ENCODE measurements around the gene PCDHA5.
"Not testable (repeated sequence)": the region's sequence is repeated elsewhere in the genome, so short reads cannot be mapped to it uniquely, and the experiment has no call there.

PCDHA5 gene

DNA sequence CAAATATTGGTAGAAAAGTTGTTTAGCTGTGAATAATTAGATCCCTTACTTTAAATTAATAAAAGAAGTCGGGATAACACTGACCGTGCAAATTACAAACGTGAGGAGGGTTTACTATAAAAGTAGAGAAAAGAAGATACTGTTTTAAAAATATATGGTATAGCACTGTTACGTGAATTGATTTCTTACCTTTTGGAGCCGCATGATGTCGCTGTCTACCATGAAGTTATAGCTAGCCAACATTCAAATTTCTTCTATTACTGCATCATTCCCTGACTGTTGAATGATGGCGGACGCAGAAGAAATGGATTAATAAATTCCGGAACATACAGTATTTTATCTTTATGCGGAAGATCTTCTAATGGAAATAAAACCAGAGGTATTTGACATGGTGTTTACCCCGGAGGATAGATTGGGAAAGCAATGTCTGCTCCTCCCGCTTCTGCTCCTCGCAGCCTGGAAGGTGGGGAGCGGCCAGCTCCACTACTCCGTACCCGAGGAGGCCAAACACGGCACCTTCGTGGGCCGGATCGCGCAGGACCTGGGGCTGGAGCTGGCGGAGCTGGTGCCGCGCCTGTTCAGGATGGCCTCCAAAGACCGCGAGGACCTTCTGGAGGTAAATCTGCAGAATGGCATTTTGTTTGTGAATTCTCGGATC lies 6.4 kb downstream of the PCDHA5 start, which contains the start of gene PCDHA6:
TSS of gene PCDHA6 (plus strand) at position 257 of the 658 bp plus-strand sequence. CDS start at position 389, 132 bp downstream.
- no peak for DNase-seq

DNA sequence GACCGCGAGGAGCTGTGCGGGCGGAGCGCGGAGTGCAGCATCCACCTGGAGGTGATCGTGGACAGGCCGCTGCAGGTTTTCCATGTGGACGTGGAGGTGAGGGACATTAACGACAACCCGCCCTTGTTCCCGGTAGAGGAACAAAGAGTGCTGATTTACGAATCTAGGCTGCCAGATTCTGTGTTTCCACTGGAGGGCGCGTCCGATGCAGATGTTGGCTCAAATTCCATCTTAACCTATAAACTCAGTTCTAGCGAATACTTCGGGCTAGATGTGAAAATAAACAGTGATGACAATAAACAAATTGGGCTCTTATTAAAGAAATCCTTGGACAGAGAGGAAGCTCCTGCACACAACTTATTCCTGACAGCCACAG lies 6.9 kb downstream of the PCDHA5 start:
- no peak for DNase-seq

DNA sequence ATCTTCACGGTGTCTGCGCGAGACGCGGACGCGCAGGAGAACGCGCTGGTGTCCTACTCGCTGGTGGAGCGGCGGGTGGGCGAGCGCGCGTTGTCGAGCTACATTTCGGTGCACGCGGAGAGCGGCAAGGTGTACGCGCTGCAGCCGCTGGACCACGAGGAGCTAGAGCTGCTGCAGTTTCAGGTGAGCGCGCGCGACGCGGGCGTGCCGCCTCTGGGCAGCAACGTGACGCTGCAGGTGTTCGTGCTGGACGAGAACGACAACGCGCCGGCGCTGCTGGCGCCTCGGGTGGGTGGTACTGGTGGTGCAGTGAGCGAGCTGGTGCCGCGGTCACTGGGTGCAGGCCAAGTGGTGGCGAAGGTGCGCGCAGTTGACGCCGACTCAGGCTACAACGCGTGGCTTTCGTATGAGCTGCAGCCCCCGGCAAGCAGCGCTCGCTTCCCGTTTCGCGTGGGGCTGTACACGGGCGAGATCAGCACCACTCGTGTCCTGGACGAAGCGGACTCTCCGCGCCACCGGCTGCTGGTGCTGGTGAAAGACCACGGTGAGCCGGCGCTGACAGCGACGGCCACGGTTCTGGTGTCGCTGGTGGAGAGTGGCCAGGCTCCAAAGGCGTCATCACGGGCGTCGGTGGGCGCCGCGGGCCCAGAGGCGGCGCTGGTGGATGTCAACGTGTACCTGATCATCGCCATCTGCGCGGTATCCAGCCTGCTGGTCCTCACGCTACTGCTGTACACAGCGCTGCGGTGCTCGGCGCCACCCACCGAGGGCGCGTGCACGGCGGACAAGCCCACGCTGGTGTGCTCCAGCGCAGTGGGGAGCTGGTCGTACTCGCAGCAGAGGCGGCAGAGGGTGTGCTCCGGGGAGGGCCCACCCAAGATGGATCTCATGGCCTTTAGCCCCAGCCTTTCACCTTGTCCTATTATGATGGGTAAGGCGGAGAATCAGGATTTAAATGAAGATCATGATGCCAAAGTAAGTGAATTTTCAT lies 8.4 kb downstream of the PCDHA5 start:
- DNase-seq = not testable (repeated sequence)

DNA sequence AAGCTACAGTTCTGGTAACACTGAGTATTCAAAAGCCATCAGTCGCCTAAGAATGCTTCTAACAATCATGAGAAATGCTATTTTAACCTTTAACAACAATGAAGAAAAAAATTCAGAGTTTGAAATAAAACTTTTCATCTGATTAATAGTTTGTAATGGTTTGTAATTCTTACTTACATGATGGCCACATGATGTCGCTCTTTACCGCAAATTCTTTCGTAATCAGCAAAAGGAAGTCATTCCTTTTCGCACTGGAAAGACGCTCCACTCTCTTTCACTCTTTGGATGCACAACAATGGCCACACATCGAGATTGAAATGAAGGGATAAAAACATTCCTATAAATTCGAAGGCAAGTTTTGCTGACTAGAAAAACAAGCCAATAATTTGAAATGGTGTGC lies 12.6 kb downstream of the PCDHA5 start, which contains the start of gene PCDHA7:
TSS of gene PCDHA7 (plus strand) at position 277 of the 400 bp plus-strand sequence. CDS start at position 392, 115 bp downstream.
- no peak for DNase-seq

DNA sequence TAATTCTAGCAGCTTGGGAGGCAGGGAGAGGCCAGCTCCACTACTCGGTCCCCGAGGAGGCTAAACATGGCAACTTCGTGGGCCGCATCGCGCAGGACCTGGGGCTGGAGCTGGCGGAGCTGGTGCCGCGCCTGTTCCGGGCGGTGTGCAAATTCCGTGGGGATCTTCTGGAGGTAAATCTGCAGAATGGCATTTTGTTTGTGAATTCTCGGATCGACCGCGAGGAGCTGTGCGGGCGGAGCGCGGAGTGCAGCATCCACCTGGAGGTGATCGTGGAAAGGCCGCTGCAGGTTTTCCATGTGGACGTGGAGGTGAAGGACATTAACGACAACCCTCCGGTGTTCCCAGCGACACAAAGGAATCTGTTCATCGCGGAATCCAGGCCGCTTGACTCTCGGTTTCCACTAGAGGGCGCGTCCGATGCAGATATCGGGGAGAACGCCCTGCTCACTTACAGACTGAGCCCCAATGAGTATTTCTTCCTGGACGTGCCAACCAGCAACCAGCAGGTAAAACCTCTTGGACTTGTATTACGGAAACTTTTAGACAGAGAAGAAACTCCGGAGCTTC lies 13.1 kb downstream of the PCDHA5 start:
- not testable (repeated sequence) for DNase-seq

DNA sequence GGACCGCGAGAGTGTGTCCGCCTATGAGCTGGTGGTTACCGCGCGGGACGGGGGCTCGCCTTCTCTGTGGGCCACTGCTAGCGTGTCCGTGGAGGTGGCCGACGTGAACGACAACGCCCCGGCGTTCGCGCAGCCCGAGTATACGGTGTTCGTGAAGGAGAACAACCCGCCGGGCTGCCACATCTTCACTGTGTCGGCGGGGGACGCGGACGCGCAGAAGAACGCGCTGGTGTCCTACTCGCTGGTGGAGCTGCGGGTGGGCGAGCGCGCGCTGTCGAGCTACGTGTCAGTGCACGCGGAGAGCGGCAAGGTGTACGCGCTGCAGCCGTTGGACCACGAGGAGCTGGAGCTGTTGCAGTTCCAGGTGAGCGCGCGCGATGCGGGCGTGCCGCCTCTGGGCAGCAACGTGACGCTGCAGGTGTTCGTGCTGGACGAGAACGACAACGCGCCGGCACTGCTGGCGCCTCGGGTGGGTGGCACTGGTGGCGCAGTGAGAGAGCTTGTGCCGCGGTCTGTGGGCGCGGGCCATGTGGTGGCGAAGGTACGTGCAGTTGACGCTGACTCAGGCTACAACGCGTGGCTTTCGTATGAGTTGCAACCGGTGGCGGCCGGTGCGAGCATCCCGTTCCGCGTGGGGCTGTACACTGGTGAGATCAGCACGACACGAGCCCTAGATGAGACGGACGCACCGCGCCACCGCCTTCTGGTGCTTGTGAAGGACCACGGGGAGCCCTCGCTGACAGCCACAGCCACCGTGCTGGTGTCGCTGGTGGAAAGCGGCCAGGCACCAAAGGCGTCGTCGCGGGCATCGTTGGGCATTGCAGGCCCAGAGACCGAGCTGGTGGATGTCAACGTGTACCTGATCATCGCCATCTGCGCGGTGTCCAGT lies 14.5 kb downstream of the PCDHA5 start:
- no peak for DNase-seq

DNA sequence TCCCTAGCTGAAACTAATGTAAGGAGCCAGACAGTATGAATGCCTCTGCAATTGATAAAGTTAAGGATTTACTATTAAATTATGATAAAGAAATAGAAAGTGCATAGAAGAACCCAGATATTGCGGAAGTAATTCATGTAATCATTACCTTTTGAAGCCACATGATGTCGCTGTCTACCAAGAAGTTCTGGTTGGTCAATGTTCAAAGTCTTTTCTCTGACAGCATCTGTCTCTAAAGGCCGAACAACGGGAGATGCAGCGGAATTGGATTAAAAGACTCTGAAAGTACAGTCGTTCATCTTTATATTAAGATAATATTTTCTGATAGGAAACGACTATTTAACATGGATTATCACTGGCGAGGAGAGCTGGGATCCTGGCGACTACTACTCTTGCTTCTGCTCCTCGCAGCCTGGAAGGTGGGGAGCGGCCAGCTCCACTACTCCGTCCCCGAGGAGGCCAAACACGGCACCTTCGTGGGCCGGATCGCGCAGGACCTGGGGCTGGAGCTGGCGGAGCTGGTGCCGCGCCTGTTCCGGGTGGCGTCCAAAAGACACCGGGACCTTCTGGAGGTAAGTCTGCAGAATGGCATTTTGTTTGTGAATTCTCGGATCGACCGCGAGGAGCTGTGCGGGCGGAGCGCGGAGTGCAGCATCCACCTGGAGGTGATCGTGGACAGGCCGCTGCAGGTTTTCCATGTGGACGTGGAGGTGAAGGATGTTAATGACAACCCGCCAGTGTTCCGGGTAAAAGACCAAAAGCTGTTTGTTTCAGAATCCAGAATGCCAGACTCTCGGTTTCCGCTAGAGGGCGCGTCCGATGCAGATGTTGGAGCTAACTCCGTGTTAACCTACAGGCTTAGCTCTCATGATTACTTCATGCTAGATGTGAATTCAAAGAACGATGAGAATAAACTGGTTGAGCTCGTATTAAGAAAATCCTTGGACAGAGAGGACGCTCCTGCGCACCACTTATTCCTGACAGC lies 19.9 kb downstream of the PCDHA5 start, which contains the start of gene PCDHA8:
TSS of gene PCDHA8 (plus strand) at position 210 of the 985 bp plus-strand sequence. CDS start at position 345, 135 bp downstream.
- no peak for DNase-seq

DNA sequence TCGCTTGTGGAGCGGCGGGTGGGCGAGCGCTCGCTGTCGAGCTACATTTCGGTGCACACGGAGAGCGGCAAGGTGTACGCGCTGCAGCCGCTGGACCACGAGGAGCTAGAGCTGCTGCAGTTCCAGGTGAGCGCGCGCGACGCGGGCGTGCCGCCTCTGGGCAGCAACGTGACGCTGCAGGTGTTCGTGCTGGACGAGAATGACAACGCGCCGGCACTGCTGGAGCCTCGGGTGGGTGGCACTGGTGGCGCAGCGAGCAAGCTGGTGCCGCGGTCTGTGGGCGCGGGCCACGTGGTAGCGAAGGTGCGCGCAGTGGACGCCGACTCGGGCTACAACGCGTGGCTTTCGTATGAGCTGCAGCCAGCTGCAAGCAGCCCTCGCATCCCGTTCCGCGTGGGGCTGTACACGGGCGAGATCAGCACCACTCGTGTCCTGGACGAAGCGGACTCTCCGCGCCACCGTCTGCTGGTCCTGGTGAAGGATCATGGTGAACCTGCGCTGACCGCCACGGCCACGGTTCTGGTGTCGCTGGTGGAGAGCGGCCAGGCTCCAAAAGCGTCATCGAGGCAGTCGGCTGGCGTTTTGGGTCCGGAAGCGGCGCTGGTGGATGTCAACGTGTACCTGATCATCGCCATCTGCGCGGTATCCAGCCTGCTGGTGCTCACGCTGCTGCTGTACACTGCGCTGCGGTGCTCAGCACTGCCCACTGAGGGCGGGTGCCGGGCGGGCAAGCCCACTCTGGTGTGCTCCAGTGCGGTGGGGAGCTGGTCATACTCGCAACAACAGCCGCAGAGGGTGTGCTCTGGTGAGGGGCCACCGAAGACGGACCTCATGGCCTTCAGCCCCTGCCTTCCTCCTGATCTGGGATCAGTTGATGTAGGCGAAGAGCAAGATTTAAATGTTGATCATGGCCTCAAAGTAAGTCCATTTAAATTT lies 21.7 kb downstream of the PCDHA5 start:
- no peak for DNase-seq

DNA sequence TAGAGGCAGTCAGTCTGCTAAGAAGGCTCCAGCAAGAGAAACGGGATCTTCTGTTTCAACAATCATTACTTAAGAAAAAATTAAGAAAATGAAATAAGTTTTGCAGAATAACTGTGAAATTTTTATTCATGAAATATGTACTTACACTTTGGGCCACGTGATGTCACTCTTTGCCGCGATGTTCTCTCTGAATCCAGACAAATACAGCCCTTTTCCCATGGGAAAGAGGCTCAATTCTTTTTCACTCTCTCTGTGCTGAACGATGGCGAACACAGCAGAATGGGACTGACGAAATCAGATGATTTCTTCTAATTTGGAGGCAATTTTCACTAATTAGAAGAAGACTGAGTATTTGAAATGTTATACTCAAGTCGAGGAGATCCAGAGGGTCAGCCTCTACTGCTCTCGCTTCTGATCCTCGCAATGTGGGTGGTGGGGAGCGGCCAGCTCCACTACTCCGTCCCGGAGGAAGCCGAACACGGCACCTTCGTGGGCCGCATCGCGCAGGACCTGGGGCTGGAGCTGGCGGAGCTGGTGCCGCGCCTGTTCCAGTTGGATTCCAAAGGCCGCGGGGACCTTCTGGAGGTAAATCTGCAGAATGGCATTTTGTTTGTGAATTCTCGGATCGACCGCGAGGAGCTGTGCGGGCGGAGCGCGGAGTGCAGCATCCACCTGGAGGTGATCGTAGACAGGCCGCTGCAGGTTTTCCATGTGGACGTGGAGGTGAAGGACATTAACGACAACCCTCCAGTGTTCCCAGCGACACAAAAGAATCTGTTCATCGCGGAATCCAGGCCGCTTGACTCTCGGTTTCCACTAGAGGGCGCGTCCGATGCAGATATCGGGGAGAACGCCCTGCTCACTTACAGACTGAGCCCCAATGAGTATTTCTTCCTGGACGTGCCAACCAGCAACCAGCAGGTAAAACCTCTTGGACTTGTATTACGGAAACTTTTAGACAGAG lies 27.0 kb downstream of the PCDHA5 start, which contains the start of gene PCDHA9:
TSS of gene PCDHA9 (plus strand) at position 244 of the 964 bp plus-strand sequence. CDS start at position 358, 114 bp downstream.
- not testable (repeated sequence) for DNase-seq

DNA sequence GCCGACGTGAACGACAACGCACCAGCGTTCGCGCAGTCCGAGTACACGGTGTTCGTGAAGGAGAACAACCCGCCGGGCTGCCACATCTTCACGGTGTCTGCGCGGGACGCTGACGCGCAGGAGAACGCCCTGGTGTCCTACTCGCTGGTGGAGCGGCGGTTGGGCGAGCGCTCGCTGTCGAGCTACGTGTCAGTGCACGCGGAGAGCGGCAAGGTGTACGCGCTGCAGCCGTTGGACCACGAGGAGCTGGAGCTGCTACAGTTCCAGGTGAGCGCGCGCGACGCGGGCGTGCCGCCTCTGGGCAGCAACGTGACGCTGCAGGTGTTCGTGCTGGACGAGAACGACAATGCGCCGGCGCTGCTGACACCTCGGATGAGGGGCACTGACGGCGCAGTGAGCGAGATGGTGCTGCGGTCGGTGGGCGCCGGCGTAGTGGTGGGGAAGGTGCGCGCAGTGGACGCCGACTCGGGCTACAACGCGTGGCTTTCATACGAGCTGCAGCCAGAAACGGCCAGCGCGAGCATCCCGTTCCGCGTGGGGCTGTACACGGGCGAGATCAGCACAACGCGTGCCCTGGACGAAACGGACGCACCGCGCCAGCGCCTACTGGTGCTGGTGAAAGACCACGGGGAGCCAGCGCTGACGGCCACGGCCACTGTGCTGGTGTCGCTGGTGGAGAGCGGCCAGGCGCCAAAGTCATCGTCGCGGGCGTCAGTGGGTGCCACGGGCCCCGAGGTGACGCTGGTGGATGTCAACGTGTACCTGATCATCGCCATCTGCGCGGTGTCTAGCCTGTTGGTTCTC lies 28.6 kb downstream of the PCDHA5 start:
- not testable (repeated sequence) for DNase-seq

DNA sequence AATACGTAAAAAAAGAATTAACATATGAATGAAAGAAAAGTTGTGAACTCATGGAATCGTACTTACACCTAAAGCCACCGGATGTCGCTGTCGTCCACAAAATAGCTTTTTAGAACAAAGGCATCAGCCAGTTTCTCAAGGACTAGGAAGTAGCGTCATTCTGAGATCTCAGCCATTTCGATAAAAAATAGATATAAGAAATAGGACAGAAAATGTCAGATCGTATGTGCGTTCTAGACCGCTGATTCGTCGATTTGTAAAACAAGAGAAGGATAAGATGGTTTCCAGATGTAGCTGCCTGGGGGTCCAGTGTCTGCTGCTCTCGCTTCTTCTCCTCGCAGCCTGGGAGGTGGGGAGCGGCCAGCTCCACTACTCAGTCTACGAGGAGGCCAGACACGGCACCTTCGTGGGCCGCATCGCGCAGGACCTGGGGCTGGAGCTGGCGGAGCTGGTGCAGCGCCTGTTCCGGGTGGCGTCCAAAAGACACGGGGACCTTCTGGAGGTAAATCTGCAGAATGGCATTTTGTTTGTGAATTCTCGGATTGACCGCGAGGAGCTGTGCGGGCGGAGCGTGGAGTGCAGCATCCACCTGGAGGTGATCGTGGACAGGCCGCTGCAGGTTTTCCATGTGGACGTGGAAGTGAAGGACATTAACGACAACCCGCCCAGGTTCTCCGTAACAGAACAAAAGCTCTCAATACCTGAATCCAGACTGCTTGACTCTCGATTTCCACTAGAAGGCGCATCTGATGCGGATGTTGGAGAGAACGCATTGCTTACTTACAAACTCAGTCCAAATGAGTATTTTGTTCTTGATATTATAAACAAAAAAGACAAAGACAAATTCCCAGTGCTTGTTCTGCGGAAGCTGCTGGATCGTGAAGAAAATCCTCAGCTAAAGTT lies 34.6 kb downstream of the PCDHA5 start, which contains the start of gene PCDHA10:
TSS of gene PCDHA10 (plus strand) at position 126 of the 903 bp plus-strand sequence. CDS start at position 278, 152 bp downstream.
- no peak for DNase-seq

DNA sequence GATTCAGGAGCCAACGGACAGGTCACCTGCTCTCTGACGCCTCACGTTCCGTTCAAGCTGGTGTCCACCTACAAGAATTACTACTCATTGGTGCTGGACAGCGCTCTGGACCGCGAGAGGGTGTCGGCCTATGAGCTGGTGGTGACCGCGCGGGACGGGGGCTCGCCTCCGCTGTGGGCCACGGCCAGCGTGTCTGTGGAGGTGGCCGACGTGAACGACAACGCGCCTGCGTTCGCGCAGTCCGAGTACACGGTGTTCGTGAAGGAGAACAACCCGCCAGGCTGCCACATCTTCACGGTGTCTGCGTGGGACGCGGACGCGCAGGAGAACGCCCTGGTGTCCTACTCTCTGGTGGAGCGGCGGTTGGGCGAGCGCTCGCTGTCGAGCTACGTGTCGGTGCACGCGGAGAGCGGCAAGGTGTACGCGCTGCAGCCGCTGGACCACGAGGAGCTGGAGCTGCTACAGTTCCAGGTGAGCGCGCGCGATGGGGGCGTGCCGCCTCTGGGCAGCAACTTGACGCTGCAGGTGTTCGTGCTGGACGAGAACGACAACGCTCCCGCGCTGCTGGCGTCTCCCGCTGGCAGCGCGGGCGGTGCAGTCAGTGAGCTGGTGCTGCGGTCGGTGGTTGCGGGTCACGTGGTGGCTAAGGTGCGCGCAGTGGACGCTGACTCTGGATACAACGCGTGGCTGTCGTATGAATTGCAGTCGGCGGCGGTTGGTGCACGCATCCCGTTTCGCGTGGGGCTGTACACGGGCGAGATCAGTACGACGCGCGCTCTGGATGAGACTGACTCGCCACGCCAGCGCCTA lies 36.0 kb downstream of the PCDHA5 start:
- no peak for DNase-seq

DNA sequence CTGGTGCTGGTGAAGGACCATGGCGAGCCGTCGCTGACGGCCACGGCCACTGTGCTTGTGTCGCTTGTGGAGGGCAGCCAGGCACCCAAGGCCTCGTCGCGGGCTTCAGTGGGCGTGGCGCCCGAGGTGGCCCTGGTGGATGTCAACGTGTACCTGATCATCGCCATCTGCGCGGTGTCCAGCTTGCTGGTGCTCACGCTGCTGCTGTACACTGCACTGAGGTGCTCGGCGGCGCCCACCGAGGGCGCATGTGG lies 36.5 kb downstream of the PCDHA5 start:
- no peak for DNase-seq

DNA sequence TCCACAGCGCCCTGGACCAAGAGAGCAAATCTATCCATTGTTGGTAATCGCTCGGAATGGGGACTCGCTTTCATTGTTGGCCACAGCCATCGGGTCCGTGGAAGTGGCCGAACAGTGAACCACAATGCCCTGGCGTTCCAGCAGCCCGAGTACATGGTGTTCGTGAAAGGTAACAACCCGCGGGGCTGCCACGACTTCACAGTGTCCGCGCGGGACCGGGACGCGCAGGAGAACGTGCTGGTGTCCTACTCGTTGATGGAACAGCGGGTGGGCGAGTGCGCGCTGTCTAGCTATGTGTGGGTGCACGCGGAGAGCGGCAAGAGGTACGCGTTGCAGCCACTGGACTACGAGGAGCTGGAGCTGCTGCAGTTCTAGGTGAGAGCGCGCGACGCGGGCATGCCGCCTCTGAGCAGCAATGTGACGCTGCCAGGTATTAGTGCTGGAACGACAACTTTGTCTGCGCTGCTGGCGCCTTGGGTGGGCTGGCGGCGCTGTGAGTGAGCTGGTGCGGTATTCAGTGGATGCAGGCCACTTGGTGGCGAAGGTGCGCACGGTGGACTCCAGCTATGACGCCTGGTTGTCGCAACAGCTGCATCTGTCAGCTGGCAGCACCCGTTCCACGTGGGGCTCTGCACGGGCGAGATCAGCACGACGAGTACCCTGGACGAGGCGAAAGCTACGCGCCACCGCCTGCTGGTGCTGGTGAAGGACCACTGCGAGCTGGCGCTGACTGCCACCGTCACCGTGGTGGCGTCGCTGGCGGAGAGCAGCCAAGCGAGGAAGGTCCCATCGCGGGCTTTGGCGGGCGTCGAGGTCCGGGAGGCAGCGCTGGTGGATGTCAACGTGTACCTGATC lies 41.3 kb downstream of the PCDHA5 start:
- no peak for DNase-seq

Data from activated T-cell treated with anti-CD3 and anti-CD28 coated beads, Interleukin-2, amount 50 U/mL, for 1 hour (primary cell).